AG04450 (cell line): ENCODE results near the gene HOXA4. TPM values are rescaled to one million over a fixed set of nuclear protein-coding genes. Genes with fewer than 3 reads are reported as not detected.

Experiments used
- CTCF ChIA-PET: fragments of 300-600, 350-600 bp; formaldehyde crosslinking; extraction: SDS; loops from one replicate; lab custom pipeline; 2022; ENCODE audit warnings: antibody characterized with exemption, inconsistent platforms; lab: Charles Lee
- POLR2A ChIA-PET: fragments of 350-600 bp; formaldehyde crosslinking; extraction: SDS; loops from one replicate; lab custom pipeline; 2021; ENCODE audit warnings: antibody characterized with exemption, inconsistent platforms; lab: Yijun Ruan, JAX
- DNase-seq: peaks from one replicate; pipeline ENCODE4 v3.0.0-alpha.2; 2011; ENCODE audit warnings: low read depth, low spot score
- H3K27ac ChIP-seq: one replicate; pipeline ENCODE4 v1.5.1; 2012; ENCODE audit warnings: low read depth, low read length, control low read depth
- H3K27me3 ChIP-seq: one replicate; pipeline ENCODE4 v1.6.0; 2012; ENCODE audit warnings: low read length; ENCODE audit not compliant: control insufficient read depth, insufficient read depth
- H3K4me3 ChIP-seq: 2 replicates; pipeline ENCODE4 v1.5.1; 2011; ENCODE audit warnings: mild to moderate bottlenecking, low read depth, low read length, control low read depth
- H3K9me3 ChIP-seq: 2 replicates; pipeline ENCODE4 v1.5.1; 2012; ENCODE audit warnings: low read length; ENCODE audit not compliant: control insufficient read depth, insufficient read depth
- CTCF ChIP-seq: IDR thresholded peaks from 2 replicates; pipeline ENCODE4 v1.5.1; 2011; ENCODE audit warnings: low read depth, low read length, control low read depth, inconsistent platforms
- polyA plus RNA-seq: library from polyadenylated mRNA; depleted of rRNA; stranded (reverse); fragments of >200 nt; gene quantifications from 2 replicates; pipeline ENCODE4 v1.2.3, GENCODE V29; 2011

Gene HOXA4
- polyA plus RNA-seq, 1 experiment = 5.8 TPM

DNA sequence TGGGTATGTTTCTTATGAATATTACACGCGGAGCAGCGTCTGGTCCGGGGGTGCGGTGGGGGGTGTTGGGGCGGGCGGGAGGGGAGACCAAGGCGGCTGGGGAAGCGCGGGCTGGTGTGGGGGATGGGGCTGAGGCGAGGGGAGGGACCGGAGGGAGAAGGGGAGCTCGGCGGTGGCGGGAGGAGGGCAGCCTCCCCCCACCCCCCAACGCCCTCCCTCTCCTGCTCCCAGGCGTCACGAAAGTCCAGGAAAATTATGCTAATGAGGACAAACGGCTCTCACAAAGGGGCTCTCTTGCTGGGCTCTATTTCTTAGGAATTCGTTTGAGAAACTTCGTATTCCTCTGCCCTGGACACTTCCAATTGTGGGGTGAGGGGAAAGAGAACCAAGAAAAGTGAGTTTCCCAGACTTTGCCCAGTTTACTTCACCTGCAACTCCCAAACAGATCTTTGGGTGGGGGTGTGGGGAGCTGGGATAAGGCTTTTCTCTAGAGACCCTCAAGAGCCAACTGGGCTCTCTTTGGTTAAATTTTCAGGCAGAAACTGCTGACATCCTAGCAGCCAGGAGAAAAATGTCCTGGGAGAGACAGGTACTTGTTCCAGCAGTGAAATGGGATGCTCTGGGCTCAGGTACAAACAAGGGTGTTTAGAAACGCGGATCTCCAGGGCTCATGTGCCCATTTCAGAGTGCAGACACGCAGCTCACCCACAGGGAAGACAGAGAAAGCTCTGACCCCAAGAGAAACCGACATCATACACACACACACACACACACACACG is 16.4 kb downstream of the HOXA4 start:
- CTCF ChIA-PET = interaction anchor here (1.1 to 1.7 kb wide), 6 partner anchors 10 to 283 kb away, joined by 3 to 4 read pairs (median 4); no protein-coding TSS in a partner anchor
- Histone ChIP-seq H3K27me3 (no peaks in the 10 kb centered on the region), H3K27ac (peak overlapping the region; percentile 98), H3K4me3 (peak overlapping the region; percentile 84), H3K9me3 (no peaks in the 10 kb centered on the region)
- TF ChIP-seq CTCF = no peak
- DNase-seq = no peak
- POLR2A ChIA-PET = interaction anchor here (0.5 to 1.9 kb wide), 11 partner anchors 9 to 916 kb away, joined by 3 to 11 read pairs (median 3); partner anchors contain the start of genes HOXA4 and HOXA5

DNA sequence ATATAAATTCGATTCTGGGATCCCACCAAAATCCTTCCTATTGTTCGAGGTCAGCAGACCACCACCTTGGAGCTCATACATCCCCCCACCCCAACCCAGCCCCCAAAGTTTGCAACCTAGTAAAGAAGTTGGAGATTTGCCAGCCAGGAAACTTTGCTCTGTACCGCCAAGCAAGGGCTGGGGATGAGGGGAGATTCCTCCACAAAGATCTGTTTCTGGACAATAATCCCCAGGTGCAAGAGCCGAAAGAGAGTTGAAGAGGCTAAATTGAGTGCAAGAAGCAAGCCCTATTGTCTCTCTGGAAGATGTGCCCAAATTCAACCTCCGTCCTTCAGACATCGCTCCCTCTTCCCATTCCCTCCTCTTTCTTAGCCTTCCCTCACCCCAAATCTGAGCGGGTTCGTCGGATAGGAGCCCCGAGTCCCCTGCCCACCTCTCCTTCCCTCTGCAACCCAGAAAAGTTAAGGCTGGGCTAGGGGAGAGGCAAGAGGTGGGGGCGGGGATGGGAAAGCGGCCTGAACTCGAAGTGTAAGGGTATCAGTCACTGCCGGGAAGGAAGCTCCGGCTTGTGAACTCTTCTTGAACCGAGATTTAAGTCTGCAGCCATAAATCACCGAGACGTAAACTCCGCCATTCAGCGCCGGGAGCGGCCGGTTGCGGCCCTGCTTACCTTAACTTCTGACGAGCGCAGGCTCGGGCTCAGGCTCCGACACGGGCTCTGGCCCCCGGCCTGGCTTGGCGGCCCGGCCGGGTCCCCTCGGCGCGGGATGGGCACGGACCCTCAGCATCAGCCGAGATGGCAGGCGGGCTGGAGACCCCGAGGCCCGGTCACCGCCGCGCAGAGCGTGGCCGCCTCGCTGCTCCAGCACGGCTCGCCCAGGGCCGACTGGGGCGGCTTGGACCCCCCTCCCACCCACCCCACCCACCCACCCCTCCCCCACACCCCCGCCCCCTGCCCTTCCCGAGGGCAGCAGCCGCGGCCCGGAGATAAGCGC is 17.3 kb downstream of the HOXA4 start:
- H3K4me3 ChIP-seq = peak overlapping the region; percentile 84
- peak overlapping the region; percentile 98 for H3K27ac ChIP-seq
- ChIA-PET CTCF (interaction anchor here (0.6 to 1.0 kb wide), 4 partner anchors 28 to 435 kb away, joined by 3 to 8 read pairs (median 4); partner anchors contain the start of gene HOXA5), POLR2A (interaction anchor here (0.6 to 1.8 kb wide), 10 partner anchors 8 to 39 kb away, joined by 3 to 9 read pairs (median 3); partner anchors contain the start of genes HOXA3, HOXA4 and HOXA5)
- no peaks in the 10 kb centered on the region for H3K27me3 ChIP-seq
- peak; percentile 82 for DNase-seq
- no peaks in the 10 kb centered on the region for H3K9me3 ChIP-seq
- no peak for TF ChIP-seq CTCF

GRCh38 chr7:27112361-27112760 is 18.2 kb downstream of the HOXA4 start:
- no peaks in the 10 kb centered on the region for H3K9me3 ChIP-seq
- ChIA-PET CTCF (interaction anchor here (0.6 to 1.0 kb wide), 4 partner anchors 29 to 434 kb away, joined by 3 to 8 read pairs (median 4); partner anchors contain the start of gene HOXA5), POLR2A (interaction anchor here (0.7 to 1.5 kb wide), 4 partner anchors 11 to 40 kb away, joined by 3 to 6 read pairs (median 3); partner anchors contain the start of gene HOXA3)
- H3K27me3 ChIP-seq = no peaks in the 10 kb centered on the region
- peak overlapping the region; percentile 84 for H3K4me3 ChIP-seq
- H3K27ac ChIP-seq = no peak overlapping the region
- DNase-seq = no peak
- TF ChIP-seq CTCF = no peak

- no peaks in the 10 kb centered on the region for H3K9me3 ChIP-seq
- CTCF ChIA-PET = no interaction called here
- peak overlapping the region; percentile 95 for H3K27ac ChIP-seq
- no peaks in the 10 kb centered on the region for H3K27me3 ChIP-seq
- POLR2A ChIA-PET = interaction anchor here (1.5 kb wide), 1 partner anchor 15 kb away, joined by 3 read pairs; no protein-coding TSS in a partner anchor
- no peak for TF ChIP-seq CTCF
- peak overlapping the region; percentile 84 for H3K4me3 ChIP-seq
- no peak for DNase-seq
Measured at GRCh38 chr7:27111751-27112277, 18.7 kb downstream of the HOXA4 start.
